Stomach (tissue), 4 donors: Measurements from ENCODE around the gene NEO1.

ENCODE experiments used
- POLR2A ChIP-seq, 4 donors: fragments of 450-650 bp; IDR thresholded peaks; one replicate each; pipeline ENCODE4 v1.6.1; 2016; ENCODE audit warnings: antibody characterized with exemption in 4 of 4, control low read depth in 2 of 4, mild to moderate bottlenecking in 1 of 4, moderate library complexity in 1 of 4
- TF ChIP-seq, protein P1 (sequence below), 7 experiments: fragments of 450-650 bp in 4 of 7; fragments of 200-600 bp in 3 of 7; sonication (generic) in 3 of 7; IDR thresholded peaks; one replicate each; pipeline ENCODE4 v1.5.1; 2016 to 2019; ENCODE audit warnings: antibody characterized with exemption in 7 of 7, control low read depth in 2 of 7, mild to moderate bottlenecking in 1 of 7

DNA sequence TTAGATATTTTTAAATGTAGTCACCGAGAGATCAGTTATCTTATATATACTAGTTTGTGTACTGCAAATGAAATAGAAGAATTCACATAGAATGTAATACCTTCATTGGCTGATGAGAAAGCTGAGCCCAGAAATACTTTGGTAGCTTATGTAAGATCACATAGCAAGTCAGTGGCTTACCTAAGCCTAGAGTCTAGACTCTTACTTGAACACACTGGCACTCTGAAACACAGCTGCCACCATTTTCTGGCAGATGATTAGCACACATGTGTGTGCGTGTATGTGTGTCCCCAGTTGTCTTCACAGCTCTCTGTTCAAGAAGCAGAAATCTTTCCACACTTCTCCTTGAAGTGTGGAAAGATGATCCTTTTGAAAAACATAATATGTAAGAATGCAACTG is 124.3 kb downstream of the NEO1 start:
- no peak for TF ChIP-seq POLR2A (IDR thresholded peaks at IDR 0.05)
- TF ChIP-seq, protein P1, sequence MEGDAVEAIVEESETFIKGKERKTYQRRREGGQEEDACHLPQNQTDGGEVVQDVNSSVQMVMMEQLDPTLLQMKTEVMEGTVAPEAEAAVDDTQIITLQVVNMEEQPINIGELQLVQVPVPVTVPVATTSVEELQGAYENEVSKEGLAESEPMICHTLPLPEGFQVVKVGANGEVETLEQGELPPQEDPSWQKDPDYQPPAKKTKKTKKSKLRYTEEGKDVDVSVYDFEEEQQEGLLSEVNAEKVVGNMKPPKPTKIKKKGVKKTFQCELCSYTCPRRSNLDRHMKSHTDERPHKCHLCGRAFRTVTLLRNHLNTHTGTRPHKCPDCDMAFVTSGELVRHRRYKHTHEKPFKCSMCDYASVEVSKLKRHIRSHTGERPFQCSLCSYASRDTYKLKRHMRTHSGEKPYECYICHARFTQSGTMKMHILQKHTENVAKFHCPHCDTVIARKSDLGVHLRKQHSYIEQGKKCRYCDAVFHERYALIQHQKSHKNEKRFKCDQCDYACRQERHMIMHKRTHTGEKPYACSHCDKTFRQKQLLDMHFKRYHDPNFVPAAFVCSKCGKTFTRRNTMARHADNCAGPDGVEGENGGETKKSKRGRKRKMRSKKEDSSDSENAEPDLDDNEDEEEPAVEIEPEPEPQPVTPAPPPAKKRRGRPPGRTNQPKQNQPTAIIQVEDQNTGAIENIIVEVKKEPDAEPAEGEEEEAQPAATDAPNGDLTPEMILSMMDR (IDR thresholded peaks at IDR 0.05) = no peak
